ENCODE results near the gene DPP6. TPM values are rescaled to one million over a fixed set of nuclear protein-coding genes. Genes with fewer than 3 reads are reported as not detected.
A peak's percentile ranks its signal among the peaks of the same experiment; 100 is the strongest.

The DPP6 gene
- total and polyA plus RNA-seq, 9 of the 15 experiments (the other 6 are each of a cell fraction or from before 2014, with no cell fraction given): not detected

DNA sequence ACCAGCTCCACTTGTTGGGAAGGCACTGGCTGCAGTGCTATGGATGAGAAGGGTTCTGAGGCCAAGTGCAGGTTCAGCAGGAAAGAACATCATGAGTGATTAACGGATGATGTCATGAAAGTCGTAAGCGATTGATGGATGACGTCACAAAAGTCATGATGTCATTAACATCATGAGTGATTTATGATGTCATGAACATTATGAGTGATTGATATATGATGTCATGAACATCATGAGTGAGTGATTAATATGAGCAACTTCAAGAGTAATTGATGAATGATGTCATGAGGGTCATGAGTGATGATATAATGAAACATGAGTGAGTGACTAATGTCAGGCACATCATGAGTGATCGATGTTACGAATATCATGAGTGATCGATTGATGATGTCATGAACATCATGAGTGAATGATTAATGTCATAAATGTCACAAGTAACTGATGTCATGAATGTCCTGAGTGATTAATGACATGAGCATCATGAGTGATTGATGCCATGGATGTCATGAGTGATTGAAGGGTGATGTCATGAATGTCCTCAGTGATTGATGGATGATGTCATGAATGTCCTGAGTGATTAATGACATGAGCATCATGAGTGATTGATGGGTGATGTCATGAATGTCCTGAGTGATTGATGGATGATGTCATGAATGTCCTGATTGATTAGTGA lies 765.2 kb downstream of the DPP6 start (continued):
- TF ChIP-seq, protein P1, sequence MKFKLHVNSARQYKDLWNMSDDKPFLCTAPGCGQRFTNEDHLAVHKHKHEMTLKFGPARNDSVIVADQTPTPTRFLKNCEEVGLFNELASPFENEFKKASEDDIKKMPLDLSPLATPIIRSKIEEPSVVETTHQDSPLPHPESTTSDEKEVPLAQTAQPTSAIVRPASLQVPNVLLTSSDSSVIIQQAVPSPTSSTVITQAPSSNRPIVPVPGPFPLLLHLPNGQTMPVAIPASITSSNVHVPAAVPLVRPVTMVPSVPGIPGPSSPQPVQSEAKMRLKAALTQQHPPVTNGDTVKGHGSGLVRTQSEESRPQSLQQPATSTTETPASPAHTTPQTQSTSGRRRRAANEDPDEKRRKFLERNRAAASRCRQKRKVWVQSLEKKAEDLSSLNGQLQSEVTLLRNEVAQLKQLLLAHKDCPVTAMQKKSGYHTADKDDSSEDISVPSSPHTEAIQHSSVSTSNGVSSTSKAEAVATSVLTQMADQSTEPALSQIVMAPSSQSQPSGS (CRISPR knock-in tag; IDR thresholded peaks at IDR 0.05): peak; percentile 91; the same call in 1 of the 2 replicates
- TF ChIP-seq POLR2B (IDR thresholded peaks at IDR 0.05; ENCODE audit: low read depth, partially characterized antibody): no peak
- TF ChIP-seq, protein P2, sequence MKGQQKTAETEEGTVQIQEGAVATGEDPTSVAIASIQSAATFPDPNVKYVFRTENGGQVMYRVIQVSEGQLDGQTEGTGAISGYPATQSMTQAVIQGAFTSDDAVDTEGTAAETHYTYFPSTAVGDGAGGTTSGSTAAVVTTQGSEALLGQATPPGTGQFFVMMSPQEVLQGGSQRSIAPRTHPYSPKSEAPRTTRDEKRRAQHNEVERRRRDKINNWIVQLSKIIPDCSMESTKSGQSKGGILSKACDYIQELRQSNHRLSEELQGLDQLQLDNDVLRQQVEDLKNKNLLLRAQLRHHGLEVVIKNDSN (CRISPR knock-in tag; IDR thresholded peaks at IDR 0.05): no peak
- TF ChIP-seq ZNF224 (CRISPR knock-in tag; IDR thresholded peaks at IDR 0.05): no peak
- TF ChIP-seq, protein P3, sequence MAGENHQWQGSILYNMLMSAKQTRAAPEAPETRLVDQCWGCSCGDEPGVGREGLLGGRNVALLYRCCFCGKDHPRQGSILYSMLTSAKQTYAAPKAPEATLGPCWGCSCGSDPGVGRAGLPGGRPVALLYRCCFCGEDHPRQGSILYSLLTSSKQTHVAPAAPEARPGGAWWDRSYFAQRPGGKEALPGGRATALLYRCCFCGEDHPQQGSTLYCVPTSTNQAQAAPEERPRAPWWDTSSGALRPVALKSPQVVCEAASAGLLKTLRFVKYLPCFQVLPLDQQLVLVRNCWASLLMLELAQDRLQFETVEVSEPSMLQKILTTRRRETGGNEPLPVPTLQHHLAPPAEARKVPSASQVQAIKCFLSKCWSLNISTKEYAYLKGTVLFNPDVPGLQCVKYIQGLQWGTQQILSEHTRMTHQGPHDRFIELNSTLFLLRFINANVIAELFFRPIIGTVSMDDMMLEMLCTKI (IDR thresholded peaks at IDR 0.05; ENCODE audit: partially characterized antibody): no peak
- no peak for TF ChIP-seq NCOR1 (IDR thresholded peaks at IDR 0.05)
- TF ChIP-seq, protein P4, sequence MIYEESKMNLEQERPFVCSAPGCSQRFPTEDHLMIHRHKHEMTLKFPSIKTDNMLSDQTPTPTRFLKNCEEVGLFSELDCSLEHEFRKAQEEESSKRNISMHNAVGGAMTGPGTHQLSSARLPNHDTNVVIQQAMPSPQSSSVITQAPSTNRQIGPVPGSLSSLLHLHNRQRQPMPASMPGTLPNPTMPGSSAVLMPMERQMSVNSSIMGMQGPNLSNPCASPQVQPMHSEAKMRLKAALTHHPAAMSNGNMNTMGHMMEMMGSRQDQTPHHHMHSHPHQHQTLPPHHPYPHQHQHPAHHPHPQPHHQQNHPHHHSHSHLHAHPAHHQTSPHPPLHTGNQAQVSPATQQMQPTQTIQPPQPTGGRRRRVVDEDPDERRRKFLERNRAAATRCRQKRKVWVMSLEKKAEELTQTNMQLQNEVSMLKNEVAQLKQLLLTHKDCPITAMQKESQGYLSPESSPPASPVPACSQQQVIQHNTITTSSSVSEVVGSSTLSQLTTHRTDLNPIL (CRISPR knock-in tag; IDR thresholded peaks at IDR 0.05): no peak
- no peak for TF ChIP-seq ZNF696 (CRISPR knock-in tag; conservative IDR thresholded peaks at IDR 0.05)
- no peak for TF ChIP-seq EWSR1 (IDR thresholded peaks at IDR 0.05; ENCODE audit: borderline replicate concordance, low read depth, partially characterized antibody)
- no peak for TF ChIP-seq SMAD1 (IDR thresholded peaks at IDR 0.05; ENCODE audit: low read depth, low read length, partially characterized antibody)
- TF ChIP-seq, protein P5, sequence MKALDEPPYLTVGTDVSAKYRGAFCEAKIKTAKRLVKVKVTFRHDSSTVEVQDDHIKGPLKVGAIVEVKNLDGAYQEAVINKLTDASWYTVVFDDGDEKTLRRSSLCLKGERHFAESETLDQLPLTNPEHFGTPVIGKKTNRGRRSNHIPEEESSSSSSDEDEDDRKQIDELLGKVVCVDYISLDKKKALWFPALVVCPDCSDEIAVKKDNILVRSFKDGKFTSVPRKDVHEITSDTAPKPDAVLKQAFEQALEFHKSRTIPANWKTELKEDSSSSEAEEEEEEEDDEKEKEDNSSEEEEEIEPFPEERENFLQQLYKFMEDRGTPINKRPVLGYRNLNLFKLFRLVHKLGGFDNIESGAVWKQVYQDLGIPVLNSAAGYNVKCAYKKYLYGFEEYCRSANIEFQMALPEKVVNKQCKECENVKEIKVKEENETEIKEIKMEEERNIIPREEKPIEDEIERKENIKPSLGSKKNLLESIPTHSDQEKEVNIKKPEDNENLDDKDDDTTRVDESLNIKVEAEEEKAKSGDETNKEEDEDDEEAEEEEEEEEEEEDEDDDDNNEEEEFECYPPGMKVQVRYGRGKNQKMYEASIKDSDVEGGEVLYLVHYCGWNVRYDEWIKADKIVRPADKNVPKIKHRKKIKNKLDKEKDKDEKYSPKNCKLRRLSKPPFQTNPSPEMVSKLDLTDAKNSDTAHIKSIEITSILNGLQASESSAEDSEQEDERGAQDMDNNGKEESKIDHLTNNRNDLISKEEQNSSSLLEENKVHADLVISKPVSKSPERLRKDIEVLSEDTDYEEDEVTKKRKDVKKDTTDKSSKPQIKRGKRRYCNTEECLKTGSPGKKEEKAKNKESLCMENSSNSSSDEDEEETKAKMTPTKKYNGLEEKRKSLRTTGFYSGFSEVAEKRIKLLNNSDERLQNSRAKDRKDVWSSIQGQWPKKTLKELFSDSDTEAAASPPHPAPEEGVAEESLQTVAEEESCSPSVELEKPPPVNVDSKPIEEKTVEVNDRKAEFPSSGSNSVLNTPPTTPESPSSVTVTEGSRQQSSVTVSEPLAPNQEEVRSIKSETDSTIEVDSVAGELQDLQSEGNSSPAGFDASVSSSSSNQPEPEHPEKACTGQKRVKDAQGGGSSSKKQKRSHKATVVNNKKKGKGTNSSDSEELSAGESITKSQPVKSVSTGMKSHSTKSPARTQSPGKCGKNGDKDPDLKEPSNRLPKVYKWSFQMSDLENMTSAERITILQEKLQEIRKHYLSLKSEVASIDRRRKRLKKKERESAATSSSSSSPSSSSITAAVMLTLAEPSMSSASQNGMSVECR (CRISPR knock-in tag; IDR thresholded peaks at IDR 0.05): no peak
- TF ChIP-seq, protein P6, sequence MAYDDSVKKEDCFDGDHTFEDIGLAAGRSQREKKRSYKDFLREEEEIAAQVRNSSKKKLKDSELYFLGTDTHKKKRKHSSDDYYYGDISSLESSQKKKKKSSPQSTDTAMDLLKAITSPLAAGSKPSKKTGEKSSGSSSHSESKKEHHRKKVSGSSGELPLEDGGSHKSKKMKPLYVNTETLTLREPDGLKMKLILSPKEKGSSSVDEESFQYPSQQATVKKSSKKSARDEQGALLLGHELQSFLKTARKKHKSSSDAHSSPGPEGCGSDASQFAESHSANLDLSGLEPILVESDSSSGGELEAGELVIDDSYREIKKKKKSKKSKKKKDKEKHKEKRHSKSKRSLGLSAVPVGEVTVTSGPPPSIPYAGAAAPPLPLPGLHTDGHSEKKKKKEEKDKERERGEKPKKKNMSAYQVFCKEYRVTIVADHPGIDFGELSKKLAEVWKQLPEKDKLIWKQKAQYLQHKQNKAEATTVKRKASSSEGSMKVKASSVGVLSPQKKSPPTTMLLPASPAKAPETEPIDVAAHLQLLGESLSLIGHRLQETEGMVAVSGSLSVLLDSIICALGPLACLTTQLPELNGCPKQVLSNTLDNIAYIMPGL (CRISPR knock-in tag; IDR thresholded peaks at IDR 0.05): no peak
- no peak for TF ChIP-seq SMAD4 (CRISPR knock-in tag; conservative IDR thresholded peaks at IDR 0.05)
- TF ChIP-seq, protein P7, sequence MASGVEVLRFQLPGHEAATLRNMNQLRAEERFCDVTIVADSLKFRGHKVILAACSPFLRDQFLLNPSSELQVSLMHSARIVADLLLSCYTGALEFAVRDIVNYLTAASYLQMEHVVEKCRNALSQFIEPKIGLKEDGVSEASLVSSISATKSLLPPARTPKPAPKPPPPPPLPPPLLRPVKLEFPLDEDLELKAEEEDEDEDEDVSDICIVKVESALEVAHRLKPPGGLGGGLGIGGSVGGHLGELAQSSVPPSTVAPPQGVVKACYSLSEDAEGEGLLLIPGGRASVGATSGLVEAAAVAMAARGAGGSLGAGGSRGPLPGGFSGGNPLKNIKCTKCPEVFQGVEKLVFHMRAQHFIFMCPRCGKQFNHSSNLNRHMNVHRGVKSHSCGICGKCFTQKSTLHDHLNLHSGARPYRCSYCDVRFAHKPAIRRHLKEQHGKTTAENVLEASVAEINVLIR (CRISPR knock-in tag; IDR thresholded peaks at IDR 0.05): peak; percentile 74
